Neural cell (in vitro differentiated cells): Measurements from ENCODE around the gene METTL9. TPM values are rescaled to one million over a fixed set of nuclear protein-coding genes. Genes with fewer than 3 reads are reported as not detected.

Experiments
- H2AFZ ChIP-seq: fragments of 200-600, 300-800 bp; sonication (generic), shearing (Covaris generic); 2 replicates; pipeline ENCODE4 v1.6.0; 2014; ENCODE audit warnings: low read depth, mild to moderate bottlenecking, antibody characterized with exemption, low read length, moderate library complexity
- H3F3A ChIP-seq: fragments of 200-600 bp; shearing (Covaris generic); 2 replicates; pipeline ENCODE4 v1.6.1; 2016; ENCODE audit warnings: mild to moderate bottlenecking, moderate library complexity, mixed read lengths, antibody characterized with exemption, low read length; ENCODE audit not compliant: insufficient read depth, poor library complexity, severe bottlenecking
- H3K27ac ChIP-seq: fragments of 200-600, 300-800 bp; sonication (generic), shearing (Covaris generic); 2 replicates; pipeline ENCODE4 v1.5.1; 2014; ENCODE audit warnings: mild to moderate bottlenecking, low read length, moderate library complexity
- H3K27me3 ChIP-seq: fragments of 300-800, 200-600 bp; sonication (generic), shearing (Covaris generic); 2 replicates; pipeline ENCODE4 v1.6.0; 2014; ENCODE audit warnings: mild to moderate bottlenecking, low read depth, low read length, moderate library complexity; ENCODE audit not compliant: insufficient read depth
- H3K36me3 ChIP-seq: fragments of 300-800, 200-600 bp; sonication (generic), shearing (Covaris generic); 2 replicates; pipeline ENCODE4 v1.5.1; 2014; ENCODE audit warnings: mild to moderate bottlenecking, antibody characterized with exemption, low read length, moderate library complexity; ENCODE audit not compliant: insufficient read depth
- H3K4me2 ChIP-seq: fragments of 300-800, 200-600 bp; sonication (generic), shearing (Covaris generic); 2 replicates; pipeline ENCODE4 v1.6.0; 2014; ENCODE audit warnings: mild to moderate bottlenecking, low read length
- H3K4me3 ChIP-seq: fragments of 300-800, 200-600 bp; sonication (generic), shearing (Covaris generic); 2 replicates; pipeline ENCODE4 v1.5.1; 2014; ENCODE audit warnings: mild to moderate bottlenecking, low read length, moderate library complexity
- H3K79me2 ChIP-seq: fragments of 200-600 bp; shearing (Covaris generic); replicated peaks from 2 replicates; pipeline ENCODE4 v1.6.0; 2014; ENCODE audit warnings: mild to moderate bottlenecking, low read length, moderate library complexity; ENCODE audit not compliant: insufficient read depth
- H3K9ac ChIP-seq: fragments of 300-800, 200-600 bp; sonication (generic), shearing (Covaris generic); 2 replicates; pipeline ENCODE4 v1.6.1; 2016; ENCODE audit warnings: mild to moderate bottlenecking, low read length, mixed read lengths
- H3K9me2 ChIP-seq: fragments of 200-600 bp; shearing (Covaris generic); 2 replicates; pipeline ENCODE4 v1.6.1; 2016; ENCODE audit warnings: mild to moderate bottlenecking, low read length, mixed read lengths; ENCODE audit not compliant: insufficient read depth
- H3K9me3 ChIP-seq: fragments of 200-600, 300-800 bp; sonication (generic), shearing (Covaris generic); 2 replicates; pipeline ENCODE4 v1.6.1; 2016; ENCODE audit warnings: mild to moderate bottlenecking, mixed run types, low read length, moderate library complexity, mixed read lengths
- H4K20me1 ChIP-seq: fragments of 200-600 bp; shearing (Covaris generic); 2 replicates; pipeline ENCODE4 v1.6.1; 2016; ENCODE audit warnings: mild to moderate bottlenecking, mixed run types; ENCODE audit not compliant: insufficient read depth
- CTCF ChIP-seq: fragments of 450-650 bp; IDR thresholded peaks from 2 replicates; pipeline ENCODE4 v1.5.1; 2014; ENCODE audit warnings: antibody characterized with exemption, mild to moderate bottlenecking, moderate library complexity; ENCODE audit not compliant: poor library complexity, severe bottlenecking
- EP300 ChIP-seq: fragments of 450-650 bp; conservative IDR thresholded peaks from 2 replicates; pipeline ENCODE4 v1.6.1; 2014; ENCODE audit warnings: antibody characterized with exemption, mild to moderate bottlenecking, moderate library complexity; ENCODE audit not compliant: poor library complexity, severe bottlenecking
- EZH2 ChIP-seq: fragments of 200-600, 300-800 bp; shearing (Covaris generic), sonication (generic); IDR thresholded peaks from 2 replicates; pipeline ENCODE4 v1.6.1; 2014; ENCODE audit warnings: antibody characterized with exemption, low read length, borderline replicate concordance, mild to moderate bottlenecking; ENCODE audit not compliant: insufficient read depth, poor library complexity, severe bottlenecking
- MXI1 ChIP-seq: fragments of 450-650 bp; conservative IDR thresholded peaks from 2 replicates; pipeline ENCODE4 v1.6.1; 2014; ENCODE audit warnings: antibody characterized with exemption, mild to moderate bottlenecking; ENCODE audit not compliant: poor library complexity, severe bottlenecking
- POLR2AphosphoS5 ChIP-seq: IDR thresholded peaks from 2 replicates; pipeline ENCODE4 v1.6.1; 2012
- RAD21 ChIP-seq: fragments of 450-650 bp; conservative IDR thresholded peaks from 2 replicates; pipeline ENCODE4 v1.6.1; 2014; ENCODE audit warnings: antibody characterized with exemption, mild to moderate bottlenecking, moderate library complexity
- REST ChIP-seq: IDR thresholded peaks from 2 replicates; pipeline ENCODE4 v1.6.1; 2012; ENCODE audit warnings: borderline replicate concordance
- SMC3 ChIP-seq: fragments of 450-650 bp; conservative IDR thresholded peaks from 2 replicates; pipeline ENCODE4 v1.6.1; 2014; ENCODE audit warnings: antibody characterized with exemption, mild to moderate bottlenecking, moderate library complexity; ENCODE audit not compliant: poor library complexity
- TAF1 ChIP-seq: IDR thresholded peaks from 2 replicates; pipeline ENCODE4 v1.6.1; 2012; ENCODE audit warnings: low read depth
- polyA plus RNA-seq: library from polyadenylated mRNA; depleted of rRNA; stranded (reverse); fragments of >200 nt; gene quantifications from 2 replicates; pipeline ENCODE4 v1.2.3, GENCODE V29; 2014

The METTL9 gene
- polyA plus RNA-seq, 1 donor from 2014 or later: 483 TPM

GRCh38 chr16:21654466-21654865 is 55.1 kb downstream of the METTL9 start:
- no peaks in the 10 kb centered on the region for H3K9me3 ChIP-seq
- H3F3A ChIP-seq: no peaks in the 10 kb centered on the region
- H3K4me2 ChIP-seq: no peak overlapping the region
- H3K27ac ChIP-seq: no peak overlapping the region
- no peaks in the 10 kb centered on the region for H3K27me3 ChIP-seq
- no peak overlapping the region for H3K9ac ChIP-seq
- no peak for TF ChIP-seq POLR2AphosphoS5
- TF ChIP-seq RAD21: no peak
- TF ChIP-seq REST: no peak
- TF ChIP-seq TAF1: no peak
- TF ChIP-seq EZH2: no peak
- TF ChIP-seq SMC3: no peak
- TF ChIP-seq CTCF: no peak
- no peak for TF ChIP-seq EP300
- no peak for TF ChIP-seq MXI1
- H4K20me1 ChIP-seq: no peaks in the 10 kb centered on the region
- no peaks in the 10 kb centered on the region for H3K79me2 ChIP-seq
- H3K36me3 ChIP-seq: peaks cover 13% of the 10 kb centered on the region
- no peak overlapping the region for H3K4me3 ChIP-seq
- H3K9me2 ChIP-seq: no peaks in the 10 kb centered on the region
- no peak overlapping the region for H2AFZ ChIP-seq

DNA sequence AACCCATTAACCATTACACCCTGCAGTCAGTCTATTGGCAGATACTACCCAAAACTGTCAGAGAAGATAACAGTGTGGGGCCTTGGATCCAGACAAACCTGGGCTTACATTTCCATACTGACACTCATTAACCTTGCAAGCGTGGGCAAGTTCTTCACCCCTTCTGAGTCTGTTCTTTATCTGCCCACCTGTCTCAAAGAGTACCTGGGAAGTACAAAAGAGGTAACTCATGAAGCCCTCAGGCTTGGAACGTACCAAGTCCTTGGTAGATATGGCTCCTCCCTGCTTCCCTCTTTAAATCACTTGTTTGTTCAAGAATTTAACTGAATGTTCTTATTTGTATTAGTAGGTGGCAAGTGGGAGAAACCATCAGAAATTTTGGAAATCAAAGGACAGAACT is 55.5 kb downstream of the METTL9 start:
- H3K36me3 ChIP-seq: peaks cover 13% of the 10 kb centered on the region
- no peaks in the 10 kb centered on the region for H3F3A ChIP-seq
- H3K27ac ChIP-seq: no peak overlapping the region
- no peaks in the 10 kb centered on the region for H3K79me2 ChIP-seq
- H2AFZ ChIP-seq: no peak overlapping the region
- H3K4me2 ChIP-seq: no peak overlapping the region
- H3K9me3 ChIP-seq: no peaks in the 10 kb centered on the region
- H3K27me3 ChIP-seq: no peaks in the 10 kb centered on the region
- no peak for TF ChIP-seq RAD21
- no peak for TF ChIP-seq MXI1
- no peak for TF ChIP-seq POLR2AphosphoS5
- TF ChIP-seq EZH2: no peak
- TF ChIP-seq CTCF: no peak
- no peak for TF ChIP-seq TAF1
- no peak for TF ChIP-seq REST
- no peak for TF ChIP-seq EP300
- no peak for TF ChIP-seq SMC3
- no peak overlapping the region for H3K9ac ChIP-seq
- H3K4me3 ChIP-seq: no peak overlapping the region
- no peaks in the 10 kb centered on the region for H4K20me1 ChIP-seq
- no peaks in the 10 kb centered on the region for H3K9me2 ChIP-seq
